ENCODE measurements around the gene TSHB.

- TF ChIP-seq, protein P1, sequence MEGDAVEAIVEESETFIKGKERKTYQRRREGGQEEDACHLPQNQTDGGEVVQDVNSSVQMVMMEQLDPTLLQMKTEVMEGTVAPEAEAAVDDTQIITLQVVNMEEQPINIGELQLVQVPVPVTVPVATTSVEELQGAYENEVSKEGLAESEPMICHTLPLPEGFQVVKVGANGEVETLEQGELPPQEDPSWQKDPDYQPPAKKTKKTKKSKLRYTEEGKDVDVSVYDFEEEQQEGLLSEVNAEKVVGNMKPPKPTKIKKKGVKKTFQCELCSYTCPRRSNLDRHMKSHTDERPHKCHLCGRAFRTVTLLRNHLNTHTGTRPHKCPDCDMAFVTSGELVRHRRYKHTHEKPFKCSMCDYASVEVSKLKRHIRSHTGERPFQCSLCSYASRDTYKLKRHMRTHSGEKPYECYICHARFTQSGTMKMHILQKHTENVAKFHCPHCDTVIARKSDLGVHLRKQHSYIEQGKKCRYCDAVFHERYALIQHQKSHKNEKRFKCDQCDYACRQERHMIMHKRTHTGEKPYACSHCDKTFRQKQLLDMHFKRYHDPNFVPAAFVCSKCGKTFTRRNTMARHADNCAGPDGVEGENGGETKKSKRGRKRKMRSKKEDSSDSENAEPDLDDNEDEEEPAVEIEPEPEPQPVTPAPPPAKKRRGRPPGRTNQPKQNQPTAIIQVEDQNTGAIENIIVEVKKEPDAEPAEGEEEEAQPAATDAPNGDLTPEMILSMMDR (IDR thresholded peaks at IDR 0.05 in 2 of 3, conservative IDR thresholded peaks at IDR 0.05 in 1 of 3; ENCODE audit: borderline replicate concordance in 1 of 3, insufficient read depth in 1 of 3, low read depth in 2 of 3, low read length in 2 of 3) = no peak
- TF ChIP-seq, protein P2, sequence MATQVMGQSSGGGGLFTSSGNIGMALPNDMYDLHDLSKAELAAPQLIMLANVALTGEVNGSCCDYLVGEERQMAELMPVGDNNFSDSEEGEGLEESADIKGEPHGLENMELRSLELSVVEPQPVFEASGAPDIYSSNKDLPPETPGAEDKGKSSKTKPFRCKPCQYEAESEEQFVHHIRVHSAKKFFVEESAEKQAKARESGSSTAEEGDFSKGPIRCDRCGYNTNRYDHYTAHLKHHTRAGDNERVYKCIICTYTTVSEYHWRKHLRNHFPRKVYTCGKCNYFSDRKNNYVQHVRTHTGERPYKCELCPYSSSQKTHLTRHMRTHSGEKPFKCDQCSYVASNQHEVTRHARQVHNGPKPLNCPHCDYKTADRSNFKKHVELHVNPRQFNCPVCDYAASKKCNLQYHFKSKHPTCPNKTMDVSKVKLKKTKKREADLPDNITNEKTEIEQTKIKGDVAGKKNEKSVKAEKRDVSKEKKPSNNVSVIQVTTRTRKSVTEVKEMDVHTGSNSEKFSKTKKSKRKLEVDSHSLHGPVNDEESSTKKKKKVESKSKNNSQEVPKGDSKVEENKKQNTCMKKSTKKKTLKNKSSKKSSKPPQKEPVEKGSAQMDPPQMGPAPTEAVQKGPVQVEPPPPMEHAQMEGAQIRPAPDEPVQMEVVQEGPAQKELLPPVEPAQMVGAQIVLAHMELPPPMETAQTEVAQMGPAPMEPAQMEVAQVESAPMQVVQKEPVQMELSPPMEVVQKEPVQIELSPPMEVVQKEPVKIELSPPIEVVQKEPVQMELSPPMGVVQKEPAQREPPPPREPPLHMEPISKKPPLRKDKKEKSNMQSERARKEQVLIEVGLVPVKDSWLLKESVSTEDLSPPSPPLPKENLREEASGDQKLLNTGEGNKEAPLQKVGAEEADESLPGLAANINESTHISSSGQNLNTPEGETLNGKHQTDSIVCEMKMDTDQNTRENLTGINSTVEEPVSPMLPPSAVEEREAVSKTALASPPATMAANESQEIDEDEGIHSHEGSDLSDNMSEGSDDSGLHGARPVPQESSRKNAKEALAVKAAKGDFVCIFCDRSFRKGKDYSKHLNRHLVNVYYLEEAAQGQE (IDR thresholded peaks at IDR 0.05; ENCODE audit: low read depth) = no peak
- TF ChIP-seq SIN3A (IDR thresholded peaks at IDR 0.05; ENCODE audit: low read depth) (no peak), JUND (IDR thresholded peaks at IDR 0.05) (no peak), MAX (IDR thresholded peaks at IDR 0.05) (no peak), EZH2 (IDR thresholded peaks at IDR 0.05) (no peak)
These were observed 2.0 kb downstream of the TSHB start for GRCh38 chr1:115031595-115031994.

All from HCT116 (cell line).